H9 (cell line): ENCODE data around the gene RARS2. TPM values are rescaled to one million over a fixed set of nuclear protein-coding genes. Genes with fewer than 3 reads are reported as not detected.
A peak's percentile ranks its signal among the peaks of the same experiment; 100 is the strongest.

Source experiments
- DNase-seq: peaks from one replicate; pipeline ENCODE4 v3.0.0-alpha.2; 2017
- H2AFZ ChIP-seq: one replicate; pipeline ENCODE4 v1.6.1; 2013; ENCODE audit warnings: mild to moderate bottlenecking, low read length, control low read depth, moderate library complexity
- H2AK5ac ChIP-seq: 2 replicates; pipeline ENCODE4 v1.6.1; 2013; ENCODE audit warnings: low read length, control low read depth, mixed read lengths; ENCODE audit not compliant: insufficient read length
- H2BK120ac ChIP-seq: one replicate; pipeline ENCODE4 v1.6.1; 2013; ENCODE audit warnings: low read depth, mild to moderate bottlenecking, low read length, control low read depth, inconsistent platforms; ENCODE audit not compliant: poor library complexity, severe bottlenecking
- H2BK12ac ChIP-seq: 2 replicates; pipeline ENCODE4 v1.6.1; 2013; ENCODE audit warnings: low read length, control low read depth, mixed read lengths, low read depth; ENCODE audit not compliant: insufficient read length
- H2BK15ac ChIP-seq: 2 replicates; pipeline ENCODE4 v1.6.1; 2013; ENCODE audit warnings: low read depth, low read length, control low read depth
- H2BK20ac ChIP-seq: one replicate; pipeline ENCODE4 v1.6.1; 2013; ENCODE audit warnings: low read depth, mild to moderate bottlenecking, low read length, control low read depth, inconsistent platforms; ENCODE audit not compliant: poor library complexity, severe bottlenecking
- H2BK5ac ChIP-seq: 2 replicates; pipeline ENCODE4 v1.6.1; 2013; ENCODE audit warnings: low read length, control low read depth, mixed read lengths; ENCODE audit not compliant: insufficient read length
- H3K14ac ChIP-seq: 2 replicates; pipeline ENCODE4 v1.6.1; 2013; ENCODE audit warnings: low read length, control low read depth; ENCODE audit not compliant: insufficient read depth
- H3K18ac ChIP-seq: 2 replicates; pipeline ENCODE4 v1.6.1; 2013; ENCODE audit warnings: low read depth, mild to moderate bottlenecking, mixed read lengths, low read length, control low read depth; ENCODE audit not compliant: insufficient read length
- H3K23ac ChIP-seq: 2 replicates; pipeline ENCODE4 v1.6.1; 2013; ENCODE audit warnings: low read length, control low read depth, mixed read lengths, low read depth; ENCODE audit not compliant: insufficient read length
- H3K23me2 ChIP-seq: 2 replicates; pipeline ENCODE4 v1.6.1; 2013; ENCODE audit warnings: low read depth, mild to moderate bottlenecking, mixed read lengths, low read length, control low read depth; ENCODE audit not compliant: insufficient read length, poor library complexity, severe bottlenecking
- H3K27ac ChIP-seq: 2 replicates; pipeline ENCODE4 v1.5.1; 2013; ENCODE audit warnings: low read length, control low read depth, mixed read lengths, low read depth; ENCODE audit not compliant: insufficient read length
- H3K27me3 ChIP-seq: 2 replicates; pipeline ENCODE4 v1.6.1; 2013; ENCODE audit warnings: low read length, control low read depth, inconsistent platforms; ENCODE audit not compliant: insufficient read depth
- H3K4ac ChIP-seq: 2 replicates; pipeline ENCODE4 v1.6.1; 2013; ENCODE audit warnings: low read depth, mild to moderate bottlenecking, control low read depth, inconsistent platforms, low read length, moderate library complexity
- H3K4me1 ChIP-seq: 2 replicates; pipeline ENCODE4 v1.6.1; 2013; ENCODE audit warnings: low read length, control low read depth, inconsistent platforms; ENCODE audit not compliant: insufficient read depth
- H3K4me2 ChIP-seq: 2 replicates; pipeline ENCODE4 v1.6.1; 2013; ENCODE audit warnings: low read length, control low read depth, mixed read lengths; ENCODE audit not compliant: insufficient read length, insufficient read depth
- H3K56ac ChIP-seq: 2 replicates; pipeline ENCODE4 v1.6.1; 2013; ENCODE audit warnings: low read depth, mild to moderate bottlenecking, mixed read lengths, low read length, control low read depth; ENCODE audit not compliant: insufficient read length
- H3K79me1 ChIP-seq: 2 replicates; pipeline ENCODE4 v1.6.1; 2013; ENCODE audit warnings: low read depth, mild to moderate bottlenecking, moderate library complexity, low read length, control low read depth, inconsistent platforms; ENCODE audit not compliant: insufficient read depth, poor library complexity, severe bottlenecking
- H3K79me2 ChIP-seq: 2 replicates; pipeline ENCODE4 v1.6.1; 2013; ENCODE audit warnings: low read length, control low read depth, inconsistent platforms; ENCODE audit not compliant: insufficient read depth
- H3K9ac ChIP-seq: 2 replicates; pipeline ENCODE4 v1.6.1; 2013; ENCODE audit warnings: low read length, control low read depth, mixed read lengths; ENCODE audit not compliant: insufficient read length; ENCODE audit errors: extremely low read depth
- H3K9me3 ChIP-seq: one replicate; pipeline ENCODE4 v1.6.1; 2013; ENCODE audit warnings: low read depth, low read length, inconsistent platforms; ENCODE audit not compliant: control insufficient read depth
- H3T11ph ChIP-seq: one replicate; pipeline ENCODE4 v1.6.1; 2013; ENCODE audit warnings: mild to moderate bottlenecking, low read length, control low read depth, inconsistent platforms
- H4K20me1 ChIP-seq: one replicate; pipeline ENCODE4 v1.6.1; 2013; ENCODE audit not compliant: control insufficient read depth, insufficient read length, insufficient read depth
- H4K5ac ChIP-seq: 2 replicates; pipeline ENCODE4 v1.6.1; 2013; ENCODE audit warnings: low read depth, mild to moderate bottlenecking, mixed read lengths, low read length, control low read depth; ENCODE audit not compliant: insufficient read length
- H4K8ac ChIP-seq: replicated peaks from 2 replicates; pipeline ENCODE4 v1.6.1; 2013; ENCODE audit warnings: low read length, control low read depth, mixed read lengths, low read depth; ENCODE audit not compliant: insufficient read length
- H4K91ac ChIP-seq: 2 replicates; pipeline ENCODE4 v1.6.1; 2013; ENCODE audit warnings: low read depth, mild to moderate bottlenecking, moderate library complexity, mixed read lengths, low read length, control low read depth; ENCODE audit not compliant: insufficient read length
- H3K27ac Mint-ChIP-seq, 3 experiments: 2 replicates in 2 of 3; 3 replicates in 1 of 3; pipeline ENCODE4 v1.8.0; 2020 to 2021; ENCODE audit warnings: mixed read lengths in 3 of 3, mild to moderate bottlenecking in 1 of 3, moderate library complexity in 1 of 3
- H3K27me3 Mint-ChIP-seq: 2 replicates; pipeline ENCODE4 v1.8.0; 2021; ENCODE audit warnings: low read depth, mild to moderate bottlenecking, moderate library complexity, mixed read lengths
- H3K36me3 Mint-ChIP-seq, 3 experiments: 2 replicates in 2 of 3; 3 replicates in 1 of 3; pipeline ENCODE4 v1.8.0; 2020 to 2021; ENCODE audit warnings: low read depth in 3 of 3, mixed read lengths in 3 of 3; ENCODE audit not compliant: insufficient read depth in 1 of 3
- H3K4me1 Mint-ChIP-seq, 2 experiments: 2 replicates each; pipeline ENCODE4 v1.8.0; 2020; ENCODE audit warnings: mixed read lengths in 2 of 2
- H3K4me3 Mint-ChIP-seq, 2 experiments: 2 replicates in 1 of 2; 3 replicates in 1 of 2; pipeline ENCODE4 v1.8.0; 2020 to 2021; ENCODE audit warnings: mild to moderate bottlenecking in 2 of 2, mixed read lengths in 2 of 2, moderate library complexity in 1 of 2
- H3K9me3 Mint-ChIP-seq, 2 experiments: 2 replicates in 1 of 2; 3 replicates in 1 of 2; pipeline ENCODE4 v1.8.0; 2020; ENCODE audit warnings: mild to moderate bottlenecking in 2 of 2, mixed read lengths in 2 of 2, moderate library complexity in 1 of 2
- CTCF ChIP-seq: fragments of 200-600 bp; sonication (generic); conservative IDR thresholded peaks from 3 replicates; pipeline ENCODE4 v1.8.0; 2021; ENCODE audit warnings: antibody characterized with exemption, mild to moderate bottlenecking
- WGBS: extraction: QIAGEN DNeasy Blood & Tissue Kit; methylation state at CpG from one replicate; pipeline ENCODE4 v1.1.7; 2013; ENCODE audit warnings: missing lambda C conversion rate, low lambda C conversion rate, mixed read lengths; ENCODE audit not compliant: insufficient read length; ENCODE audit errors: extremely low coverage; 5-methylcytosine and 5-hydroxymethylcytosine counted together
- total RNA-seq: library from RNA; stranded (reverse); gene quantifications from 2 replicates; pipeline ENCODE4 v1.2.1, GENCODE V29; 2021

The RARS2 gene
- total RNA-seq, 1 experiment from 2014 or later, result 45.1 TPM

GRCh38 chr6:87590990-87591389 lies 1.2 kb upstream of the RARS2 start:
- Histone ChIP-seq H2BK15ac (no peak overlapping the region), H4K8ac (no peak overlapping the region), H3K4me2 (peak overlapping the region; percentile 61), H3K56ac (no peak overlapping the region), H3K4me1 (peaks cover 4% of the 10 kb centered on the region), H2BK5ac (no peak overlapping the region), H3K27me3 (no peaks in the 10 kb centered on the region), H3K79me2 (peaks cover 42% of the 10 kb centered on the region), H3T11ph (no peak overlapping the region), H3K4ac (no peak overlapping the region), H3K23ac (no peak overlapping the region), H3K27ac (no peak overlapping the region), H4K91ac (no peak overlapping the region), H2BK12ac (no peak overlapping the region), H3K9ac (peak overlapping the region; percentile 88), H4K5ac (no peak overlapping the region), H3K9me3 (no peaks in the 10 kb centered on the region), H3K14ac (no peak overlapping the region), H3K79me1 (peaks cover 3% of the 10 kb centered on the region), H2AK5ac (no peak overlapping the region), H2AFZ (no peak overlapping the region), H4K20me1 (no peaks in the 10 kb centered on the region), H3K18ac (no peak overlapping the region), H2BK20ac (no peak overlapping the region), H3K23me2 (peaks cover 7% of the 10 kb centered on the region), H2BK120ac (no peak overlapping the region)
- H3K27me3 Mint-ChIP-seq, result no peaks in the 10 kb centered on the region
- H3K4me3 Mint-ChIP-seq, result peak overlapping the region; percentile 85 to 94
- H3K36me3 Mint-ChIP-seq, result peaks cover 13 to 29% (median 28%) of the 10 kb centered on the region in 3 experiments; a peak in 6 of 7 replicates
- peak overlapping the region in 1 of 3 experiments; percentile 70; a peak in 2 of 7 replicates for H3K27ac Mint-ChIP-seq
- no peak for DNase-seq
- no CpG with 5 or more reads among the region's 4 CpGs for WGBS
- H3K9me3 Mint-ChIP-seq, result no peaks in the 10 kb centered on the region; a peak in 1 of 5 replicates
- H3K4me1 Mint-ChIP-seq, result peaks cover 14 to 27% of the 10 kb centered on the region in 2 experiments
- no peak for TF ChIP-seq CTCF
